ENCODE data around the gene BRCA2. TPM values are rescaled to one million over a fixed set of nuclear protein-coding genes. Genes with fewer than 3 reads are reported as not detected.

BRCA2 gene
- total and polyA plus RNA-seq, 2 experiments from 2014 or later = 28.6 to 38.7 TPM

GRCh38 chr13:32390048-32390447 is 74.7 kb downstream of the BRCA2 start (continued):
- TF ChIP-seq ZNF462 (CRISPR knock-in tag; IDR thresholded peaks at IDR 0.05) (no peak), NANOG (IDR thresholded peaks at IDR 0.05; ENCODE audit: borderline replicate concordance) (no peak), ZNF114 (CRISPR knock-in tag; IDR thresholded peaks at IDR 0.05) (no peak), CTCF (conservative IDR thresholded peaks at IDR 0.05; ENCODE audit: low read depth in 2 of 2) (no peak), POLR2AphosphoS5 (IDR thresholded peaks at IDR 0.05; ENCODE audit: low read depth) (no peak)

GRCh38 chr13:32390484-32390883 is 75.2 kb downstream of the BRCA2 start:
- H3K4me1 Mint-ChIP-seq = peaks cover 9% of the 10 kb centered on the region
- H2AFZ ChIP-seq = no peak overlapping the region
- peaks cover 6% of the 10 kb centered on the region; the same call in 2 of the 3 replicates for H3K36me3 Mint-ChIP-seq (ENCODE audit: low read depth)
- no peak overlapping the region for H3K4me2 ChIP-seq
- H3K9me2 ChIP-seq (ENCODE audit: insufficient read depth) = no peaks in the 10 kb centered on the region
- no peaks in the 10 kb centered on the region for H4K20me1 ChIP-seq (replicated peaks; ENCODE audit: insufficient read depth)
- H3K27ac ChIP-seq (ENCODE audit: low read depth) = no peak overlapping the region
- no peak for ATAC-seq
- no peaks in the 10 kb centered on the region for H3F3A ChIP-seq (replicated peaks; ENCODE audit: low read depth)
- H3K27ac Mint-ChIP-seq = 0 out of 2 replicates have a peak overlapping the region, but pooled peaks have one; percentile 28
- H3K36me3 ChIP-seq (ENCODE audit: insufficient read depth) = no peaks in the 10 kb centered on the region; the same call in 1 of the 2 replicates
- no peaks in the 10 kb centered on the region for H3K9me3 Mint-ChIP-seq
- H3K4me3 ChIP-seq = no peak overlapping the region
- no peak for DNase-seq (ENCODE audit: low spot score)
- no peaks in the 10 kb centered on the region for H3K79me2 ChIP-seq (replicated peaks; ENCODE audit: insufficient read depth)
- no peaks in the 10 kb centered on the region for H3K27me3 Mint-ChIP-seq (ENCODE audit: insufficient read depth, low read depth, poor library complexity)
- no peaks in the 10 kb centered on the region for H3K27me3 ChIP-seq (ENCODE audit: insufficient read depth)
- H3K4me3 Mint-ChIP-seq = no peak overlapping the region
- H3K4me1 ChIP-seq (ENCODE audit: insufficient read depth) = peaks cover 19% of the 10 kb centered on the region
- TF ChIP-seq CREB1 (CRISPR knock-in tag; IDR thresholded peaks at IDR 0.05; ENCODE audit: low read depth) (no peak), JUNB (IDR thresholded peaks at IDR 0.05; ENCODE audit: unreplicated experiment) (no peak), EZH2phosphoT487 (IDR thresholded peaks at IDR 0.05; ENCODE audit: unreplicated experiment) (no peak), ZNF462 (CRISPR knock-in tag; IDR thresholded peaks at IDR 0.05) (no peak), EZH2 (IDR thresholded peaks at IDR 0.05; ENCODE audit: low read depth, unreplicated experiment) (no peak)
